HG03342 (cell line): Measurements from ENCODE around the gene DNAAF9.

Experiments used
- ATAC-seq: cut with Tn5 transposase; IDR thresholded peaks from one replicate; pipeline ENCODE4 v1.9.1; 2021; ENCODE audit warnings: mild to moderate bottlenecking, moderate library complexity; ENCODE audit not compliant: unreplicated experiment

Gene DNAAF9

DNA sequence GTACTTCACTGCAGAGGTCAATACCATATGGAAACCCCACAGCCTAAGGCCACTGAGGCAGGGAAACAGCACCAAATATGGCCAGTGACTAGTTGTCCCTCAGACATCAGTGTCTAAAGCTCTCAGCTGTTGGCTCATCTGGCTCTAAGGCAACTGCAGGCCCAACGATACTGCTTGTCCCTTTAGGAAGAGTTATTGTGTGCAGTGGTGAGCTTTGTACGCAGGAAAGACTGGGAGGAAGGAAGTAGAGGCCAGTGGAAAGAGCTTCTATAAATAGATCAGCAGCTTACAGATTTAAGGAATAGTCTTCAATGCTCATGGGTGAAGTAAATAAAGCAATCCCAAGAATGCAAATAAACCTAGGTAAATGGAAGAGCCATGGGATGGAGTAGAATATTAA is 29.3 kb downstream of the DNAAF9 start:
- no peak for ATAC-seq

DNA sequence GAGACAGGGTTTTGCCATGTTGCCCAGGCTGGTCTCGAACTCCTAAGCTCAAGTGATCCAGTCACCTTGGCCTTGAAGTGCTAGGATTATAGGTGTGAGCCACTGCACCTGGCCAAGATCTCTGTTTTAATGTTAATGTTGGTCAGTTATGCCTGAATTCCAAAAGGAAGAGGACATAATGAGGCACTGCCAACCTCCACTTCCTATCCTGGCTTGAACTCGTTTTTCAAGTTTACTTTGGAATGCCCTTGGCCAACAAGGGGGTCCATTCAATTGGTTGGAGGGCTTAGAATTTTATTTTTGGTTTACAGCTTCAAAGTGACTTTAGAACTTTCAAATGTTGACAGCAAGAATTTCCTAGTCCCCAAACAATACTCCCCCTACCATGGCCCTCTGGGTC is 29.8 kb downstream of the DNAAF9 start:
- ATAC-seq = no peak

DNA sequence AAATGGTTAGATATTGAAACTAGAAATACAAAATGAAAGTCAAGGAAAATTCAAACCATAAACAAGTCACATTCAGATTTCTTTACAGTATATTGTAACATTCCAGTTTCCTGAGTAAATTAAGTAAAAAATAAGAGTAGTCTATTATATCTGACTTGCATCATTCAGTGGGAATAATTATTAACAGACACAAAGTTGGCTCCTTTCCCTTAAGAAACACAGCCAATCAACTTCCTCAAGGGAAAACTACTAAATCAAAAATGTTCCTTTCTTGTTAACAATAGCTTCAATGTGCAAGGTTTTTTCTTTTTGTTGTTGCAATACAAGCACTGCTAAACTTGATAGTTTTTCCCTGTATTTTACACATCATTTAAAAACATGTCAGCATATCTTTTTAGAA is 33.2 kb downstream of the DNAAF9 start:
- ATAC-seq = no peak

DNA sequence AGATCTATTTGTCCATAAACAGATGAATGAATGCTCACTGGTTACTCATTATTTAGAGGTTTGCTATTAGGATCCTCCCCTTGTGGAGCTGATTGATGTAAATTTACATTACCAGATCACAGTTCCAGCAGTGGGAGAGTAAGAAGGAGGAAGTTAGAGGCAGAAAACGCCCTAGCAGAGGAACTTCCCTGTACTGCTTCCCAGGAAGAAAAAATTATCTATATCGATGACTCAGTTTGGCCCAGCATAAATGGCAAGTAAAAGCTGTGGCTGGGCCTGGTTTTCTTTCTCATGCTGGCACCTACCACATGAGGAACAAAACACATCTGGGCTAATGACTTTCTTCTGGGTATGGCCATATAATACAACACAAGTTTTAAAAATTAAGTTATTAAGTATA is 35.7 kb downstream of the DNAAF9 start:
- ATAC-seq = no peak

GRCh38 chr20:3367089-3367488 is 40.4 kb downstream of the DNAAF9 start:
- no peak for ATAC-seq

DNA sequence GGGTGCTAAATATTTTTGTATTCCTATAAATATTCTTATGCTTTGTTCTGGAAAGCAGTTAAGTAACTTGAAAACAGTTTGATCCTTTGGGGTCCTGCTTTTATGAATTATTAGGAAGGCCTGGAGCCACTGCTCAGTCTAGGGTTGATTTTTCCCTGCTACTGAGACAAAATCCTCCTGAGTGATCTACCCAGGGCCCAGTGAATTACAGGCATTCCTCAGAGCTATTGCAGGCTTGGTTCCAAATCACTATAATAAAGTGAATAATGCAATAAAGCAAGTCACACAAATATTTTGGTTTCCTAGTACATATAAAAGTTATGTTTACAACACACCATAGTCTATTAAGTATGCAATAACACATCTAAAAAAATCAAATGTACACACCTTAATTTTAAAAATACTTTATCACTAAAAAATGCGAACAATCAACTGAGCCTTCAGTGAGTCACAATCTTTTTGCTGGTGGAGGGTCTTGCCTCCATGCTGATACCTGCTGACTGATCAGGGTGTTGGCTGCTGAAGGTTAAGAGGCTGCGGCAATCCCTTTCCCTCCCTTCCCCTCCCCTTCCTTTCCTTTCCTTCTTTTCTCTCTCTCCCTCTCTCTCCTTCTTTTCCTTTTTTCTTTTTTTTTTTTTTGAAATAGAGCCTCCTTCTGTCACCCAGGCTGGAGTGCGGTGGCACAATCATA is 43.0 kb downstream of the DNAAF9 start:
- ATAC-seq = no peak

GRCh38 chr20:3360752-3361151 is 46.7 kb downstream of the DNAAF9 start:
- no peak for ATAC-seq

DNA sequence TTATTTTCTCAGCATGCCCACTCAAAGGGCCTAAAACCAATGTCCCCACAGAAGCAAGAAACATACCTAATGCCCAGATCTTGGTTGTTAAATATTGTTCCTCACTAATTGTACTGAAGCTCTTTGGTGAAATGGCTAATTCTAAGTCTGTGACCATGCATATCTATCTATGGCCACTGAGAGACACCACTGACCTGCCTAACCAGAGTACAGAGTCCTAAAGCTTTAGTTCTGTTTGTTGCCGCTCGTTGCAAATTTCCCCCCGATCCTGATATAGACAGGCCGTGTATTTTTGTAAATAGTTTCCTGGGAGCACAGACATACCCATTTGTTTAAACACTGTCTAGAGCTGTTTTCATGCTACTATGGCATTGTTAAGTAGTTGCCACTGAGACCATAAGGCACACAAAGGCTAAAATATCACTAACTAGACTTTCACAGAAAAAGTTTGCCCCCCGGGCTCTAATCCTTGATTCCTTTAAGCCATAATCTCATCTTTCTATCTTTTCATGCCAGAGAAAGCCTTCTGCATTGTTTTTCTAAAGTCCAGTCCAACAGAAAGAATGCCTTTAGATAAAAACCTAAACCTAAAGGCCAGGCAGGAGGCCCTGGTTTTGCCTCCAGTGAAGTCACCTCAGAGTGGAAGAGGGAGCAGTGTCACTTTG is 48.7 kb downstream of the DNAAF9 start:
- no peak for ATAC-seq
